T-helper 1 cell treated with Interleukin-12 subunit alpha and Interleukin-12 subunit beta and Interleukin-4 antibody, amounts not matched to agents 30 μg/mL and 1 μg/mL, for 36 hours (primary cell): ENCODE results near the gene ECSCR.
A peak's percentile ranks its signal among the peaks of the same experiment; 100 is the strongest.
"Not testable (repeated sequence)": the region's sequence is repeated elsewhere in the genome, so short reads cannot be mapped to it uniquely, and the experiment has no call there.

Source experiments
- H3K27ac Mint-ChIP-seq: one replicate; pipeline ENCODE4 v1.8.0; 2021; ENCODE audit warnings: mild to moderate bottlenecking, mixed read lengths
- H3K27me3 Mint-ChIP-seq: one replicate; pipeline ENCODE4 v1.8.0; 2021; ENCODE audit warnings: low read depth, mixed read lengths
- H3K36me3 Mint-ChIP-seq: one replicate; pipeline ENCODE4 v1.8.0; 2021; ENCODE audit warnings: low read depth, mixed read lengths
- H3K4me1 Mint-ChIP-seq: one replicate; pipeline ENCODE4 v1.8.0; 2021; ENCODE audit warnings: low read depth, mixed read lengths
- H3K4me3 Mint-ChIP-seq: one replicate; pipeline ENCODE4 v1.8.0; 2021; ENCODE audit warnings: mild to moderate bottlenecking, moderate library complexity, mixed read lengths
- H3K9me3 Mint-ChIP-seq: one replicate; pipeline ENCODE4 v1.8.0; 2021; ENCODE audit warnings: mixed read lengths

Gene ECSCR

DNA sequence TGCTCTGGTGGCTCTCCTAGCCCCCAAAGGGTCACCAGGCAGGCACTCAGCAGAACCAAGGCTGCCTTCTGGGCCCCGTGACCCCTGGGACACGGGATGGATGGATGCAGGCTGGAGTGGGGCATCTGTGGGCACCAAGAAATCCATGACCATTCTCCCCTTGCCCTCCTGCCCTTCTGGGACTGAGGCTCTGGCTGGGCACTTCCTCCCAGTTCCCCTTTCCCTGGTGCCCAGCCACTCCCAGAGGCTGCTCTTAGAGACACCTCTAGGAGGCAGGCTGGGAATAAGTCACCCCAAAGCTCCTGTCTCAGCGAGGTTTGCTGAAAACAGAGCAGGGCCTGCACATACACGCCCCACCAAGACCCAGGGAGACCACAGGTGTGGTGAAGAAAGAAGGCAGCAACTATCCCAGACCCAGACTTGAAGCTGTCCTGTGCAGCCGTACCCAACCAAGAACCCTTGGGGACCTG, 19.1 kb upstream of the ECSCR start:
- Mint-ChIP-seq H3K9me3 (no peaks in the 10 kb centered on the region), H3K4me1 (peaks cover 47% of the 10 kb centered on the region), H3K36me3 (peaks cover 37% of the 10 kb centered on the region), H3K27me3 (no peaks in the 10 kb centered on the region), H3K27ac (peak overlapping the region; percentile 94), H3K4me3 (peak overlapping the region; percentile 90)

- Mint-ChIP-seq H3K27ac (peak overlapping the region; percentile 94), H3K27me3 (no peaks in the 10 kb centered on the region), H3K9me3 (no peaks in the 10 kb centered on the region), H3K4me1 (peaks cover 48% of the 10 kb centered on the region), H3K36me3 (peaks cover 39% of the 10 kb centered on the region), H3K4me3 (peak overlapping the region; percentile 90)
Observed at GRCh38 chr5:139481122-139481533, 18.6 kb upstream of the ECSCR start.

- Mint-ChIP-seq H3K36me3 (peaks cover 51% of the 10 kb centered on the region), H3K4me1 (peaks cover 59% of the 10 kb centered on the region)
- H3K4me3 Mint-ChIP-seq, H3K9me3 Mint-ChIP-seq, H3K27me3 Mint-ChIP-seq, H3K27ac Mint-ChIP-seq: not testable (repeated sequence)
Observed at GRCh38 chr5:139479729-139480128, 17.2 kb upstream of the ECSCR start.

DNA sequence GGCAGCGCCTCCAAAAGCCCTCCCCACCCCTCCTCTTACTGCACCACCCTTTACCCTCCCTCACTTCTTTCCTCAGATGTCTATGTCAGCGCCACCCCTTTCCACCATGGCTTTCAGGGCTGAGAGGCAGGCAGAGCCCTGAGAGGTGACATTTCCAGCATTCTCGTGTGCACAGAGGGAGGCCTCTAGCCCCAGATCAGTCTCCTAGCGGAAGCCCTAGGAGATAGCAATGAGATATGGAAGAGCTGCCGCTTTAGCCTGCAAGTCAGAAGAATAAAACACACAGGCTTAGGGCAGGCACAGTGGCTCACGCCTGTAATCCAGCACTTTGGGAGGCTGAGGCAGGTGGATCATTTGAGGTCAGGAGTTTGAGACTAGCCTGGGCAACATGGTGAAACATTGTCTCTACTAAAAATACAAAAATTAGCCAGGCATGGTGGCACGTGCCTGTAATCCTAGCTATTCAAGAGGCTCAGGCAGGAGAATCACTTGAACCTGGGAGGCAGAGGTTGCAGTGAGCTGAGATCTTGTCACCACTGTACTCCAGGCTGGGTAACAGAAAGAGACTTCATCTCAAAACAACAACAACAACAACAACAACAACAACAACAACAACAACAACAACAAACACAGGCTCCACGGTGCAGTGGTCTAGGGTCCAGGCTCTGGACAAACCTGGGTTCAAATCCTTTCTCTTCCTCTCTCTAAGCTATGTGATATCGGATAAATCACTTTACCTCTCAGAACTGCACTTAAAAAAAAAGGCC, 16.3 kb upstream of the ECSCR start:
- not testable (repeated sequence) for H3K9me3 Mint-ChIP-seq, H3K27me3 Mint-ChIP-seq
- peaks cover 63% of the 10 kb centered on the region for H3K4me1 Mint-ChIP-seq
- peak overlapping the region; percentile 70 for H3K4me3 Mint-ChIP-seq
- peak overlapping the region; percentile 57 for H3K27ac Mint-ChIP-seq
- peaks cover 53% of the 10 kb centered on the region for H3K36me3 Mint-ChIP-seq

GRCh38 chr5:139475865-139476617, 13.5 kb upstream of the ECSCR start:
- Mint-ChIP-seq H3K27ac (peak overlapping the region; percentile 73), H3K27me3 (no peaks in the 10 kb centered on the region), H3K4me3 (peak overlapping the region; percentile 47), H3K36me3 (peaks cover 48% of the 10 kb centered on the region), H3K9me3 (no peaks in the 10 kb centered on the region), H3K4me1 (peaks cover 76% of the 10 kb centered on the region)

DNA sequence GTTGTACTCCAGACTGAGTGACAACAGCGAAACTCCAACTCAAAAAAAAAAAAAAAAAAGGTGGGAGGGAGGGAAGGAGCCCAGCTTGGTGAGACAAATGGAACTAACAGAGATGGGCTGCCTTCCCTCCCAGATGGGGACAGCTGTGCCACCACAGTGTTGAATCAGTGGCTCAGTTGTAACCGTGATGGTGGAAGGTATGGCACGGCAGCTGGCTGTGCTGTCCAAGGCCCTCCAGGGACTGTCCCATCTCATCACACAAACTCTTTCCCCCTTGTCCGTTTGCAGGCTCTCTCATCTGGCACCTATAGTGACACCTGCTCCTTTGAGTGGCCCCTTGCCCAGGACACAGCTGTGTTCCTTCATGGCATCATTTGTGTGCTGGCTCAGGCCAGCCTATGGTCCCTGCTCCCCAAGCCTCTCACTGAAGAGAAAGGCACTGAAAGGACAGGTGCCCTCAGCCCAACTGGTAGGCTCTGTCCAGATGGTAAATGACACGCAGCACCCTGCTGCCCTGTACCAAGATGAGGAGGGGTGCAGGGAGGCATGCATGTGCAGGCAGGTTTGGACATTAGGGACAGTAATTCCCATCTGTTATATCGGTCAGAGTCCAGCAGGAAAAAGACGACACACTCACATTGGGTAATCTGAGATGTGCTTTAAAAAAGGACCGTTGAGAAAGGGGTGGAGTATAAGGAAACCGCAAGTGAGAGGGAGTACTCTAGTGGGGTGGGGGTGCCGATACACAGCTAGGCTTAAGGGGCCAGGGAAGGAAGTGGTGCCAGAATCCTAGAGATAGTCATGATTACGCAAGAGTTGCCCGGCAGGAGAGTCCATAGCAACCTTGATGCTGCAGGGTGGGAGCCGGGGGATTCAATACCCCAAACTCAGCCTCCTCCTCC, 12.6 kb upstream of the ECSCR start:
- peaks cover 41% of the 10 kb centered on the region for H3K36me3 Mint-ChIP-seq
- H3K4me3 Mint-ChIP-seq: peak overlapping the region; percentile 47
- H3K27ac Mint-ChIP-seq: peak overlapping the region; percentile 73
- H3K27me3 Mint-ChIP-seq: no peaks in the 10 kb centered on the region
- H3K9me3 Mint-ChIP-seq: no peaks in the 10 kb centered on the region
- peaks cover 77% of the 10 kb centered on the region for H3K4me1 Mint-ChIP-seq

DNA sequence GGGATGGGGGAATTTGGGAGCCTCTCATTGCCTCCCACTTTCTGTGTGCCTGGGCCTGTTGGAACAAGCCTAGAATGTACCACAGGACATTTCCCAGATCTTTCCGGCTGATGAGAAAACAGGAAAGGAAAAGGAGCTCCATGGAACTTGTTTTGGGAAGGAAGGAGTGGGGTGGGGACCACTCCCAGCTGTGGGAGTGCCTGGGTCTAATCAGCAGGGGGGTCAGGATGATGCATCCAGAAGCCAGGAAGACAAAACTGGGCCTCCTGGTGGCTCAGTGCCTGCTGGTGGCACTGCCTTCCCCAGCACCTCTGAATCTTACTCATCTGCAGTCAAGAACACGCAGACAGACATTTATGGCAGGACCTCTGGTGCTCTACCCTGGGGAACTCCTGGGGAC, 11.0 kb upstream of the ECSCR start:
- H3K36me3 Mint-ChIP-seq: peaks cover 36% of the 10 kb centered on the region
- peak overlapping the region; percentile 81 for H3K27ac Mint-ChIP-seq
- no peaks in the 10 kb centered on the region for H3K27me3 Mint-ChIP-seq
- H3K9me3 Mint-ChIP-seq: no peaks in the 10 kb centered on the region
- H3K4me3 Mint-ChIP-seq: no peak overlapping the region
- peaks cover 82% of the 10 kb centered on the region for H3K4me1 Mint-ChIP-seq

GRCh38 chr5:139473105-139473504, 10.6 kb upstream of the ECSCR start:
- Mint-ChIP-seq H3K4me3 (no peak overlapping the region), H3K9me3 (no peaks in the 10 kb centered on the region), H3K36me3 (peaks cover 32% of the 10 kb centered on the region), H3K27me3 (no peaks in the 10 kb centered on the region), H3K27ac (no peak overlapping the region), H3K4me1 (peaks cover 83% of the 10 kb centered on the region)

GRCh38 chr5:139472386-139473030, 10.0 kb upstream of the ECSCR start:
- Mint-ChIP-seq H3K4me3 (peak overlapping the region; percentile 71), H3K4me1 (peaks cover 78% of the 10 kb centered on the region), H3K9me3 (no peaks in the 10 kb centered on the region), H3K27ac (peak overlapping the region; percentile 85), H3K36me3 (peaks cover 26% of the 10 kb centered on the region), H3K27me3 (no peaks in the 10 kb centered on the region)

DNA sequence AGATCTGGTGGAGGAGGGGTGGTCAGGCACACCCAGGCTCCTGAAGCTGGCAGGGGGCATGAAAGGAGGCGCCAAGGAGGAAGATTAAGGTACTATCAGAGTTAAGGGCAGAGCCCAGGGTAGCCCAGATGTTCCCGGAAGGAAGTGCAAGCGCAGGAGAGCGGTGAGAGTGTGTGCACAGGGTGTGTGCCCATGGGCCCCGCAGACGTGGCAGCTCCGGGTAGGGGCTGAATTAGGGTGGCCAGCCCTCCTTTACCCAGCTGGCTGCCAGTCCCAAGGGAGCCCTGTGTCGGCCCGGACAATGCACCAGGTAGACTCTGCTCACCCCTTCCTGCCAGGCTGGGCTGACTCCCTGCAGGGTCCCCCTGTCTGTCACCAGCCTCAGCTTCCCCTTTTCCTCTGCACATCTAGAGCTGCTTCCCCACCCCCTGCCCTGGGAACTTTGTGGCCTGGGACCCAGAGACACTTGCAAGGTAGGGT, 8.3 kb upstream of the ECSCR start, which contains the start of gene SMIM33:
Gene SMIM33, plus strand, starts transcription at position 184 of the 480 bp plus-strand sequence. Its CDS starts 118 bp downstream, at position 302.
- Mint-ChIP-seq H3K4me3 (peak within 1 kb of the TSS; percentile 76), H3K9me3 (no peaks in the 10 kb centered on the region), H3K27ac (peak within 1 kb of the TSS; percentile 90), H3K4me1 (peaks cover 65% of the 10 kb centered on the region), H3K27me3 (no peaks in the 10 kb centered on the region), H3K36me3 (peaks cover 18% of the 10 kb centered on the region)

DNA sequence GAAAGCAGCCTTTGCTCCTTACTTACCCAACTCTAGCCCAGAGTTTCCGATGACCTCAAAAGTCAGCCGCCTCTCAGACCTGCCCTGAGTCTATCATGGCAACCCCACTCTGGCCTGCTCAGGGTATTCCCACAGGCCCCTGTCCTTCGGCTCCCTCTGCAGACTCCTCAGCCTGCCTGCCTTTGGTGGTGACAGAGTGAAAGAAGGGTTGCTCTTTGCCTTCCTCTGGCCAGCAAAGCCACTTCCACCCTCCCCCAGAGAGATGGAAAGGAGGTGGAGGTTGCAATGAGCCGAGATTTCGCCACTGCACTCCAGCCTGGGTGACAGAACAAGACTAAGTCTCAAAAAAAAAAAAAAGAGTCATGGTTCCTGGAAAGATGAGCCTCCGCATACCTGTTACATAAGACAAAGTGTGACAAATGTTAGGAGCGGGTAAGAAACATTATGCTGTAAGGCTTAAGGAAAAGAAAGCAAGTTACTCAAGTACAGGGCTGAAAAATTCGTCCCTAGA, 5.9 kb upstream of the ECSCR start:
- peak overlapping the region; percentile 80 for H3K27ac Mint-ChIP-seq
- H3K4me1 Mint-ChIP-seq: peaks cover 48% of the 10 kb centered on the region
- H3K4me3 Mint-ChIP-seq: peak overlapping the region; percentile 69
- peaks cover 4% of the 10 kb centered on the region for H3K36me3 Mint-ChIP-seq
- no peaks in the 10 kb centered on the region for H3K9me3 Mint-ChIP-seq
- H3K27me3 Mint-ChIP-seq: no peaks in the 10 kb centered on the region

DNA sequence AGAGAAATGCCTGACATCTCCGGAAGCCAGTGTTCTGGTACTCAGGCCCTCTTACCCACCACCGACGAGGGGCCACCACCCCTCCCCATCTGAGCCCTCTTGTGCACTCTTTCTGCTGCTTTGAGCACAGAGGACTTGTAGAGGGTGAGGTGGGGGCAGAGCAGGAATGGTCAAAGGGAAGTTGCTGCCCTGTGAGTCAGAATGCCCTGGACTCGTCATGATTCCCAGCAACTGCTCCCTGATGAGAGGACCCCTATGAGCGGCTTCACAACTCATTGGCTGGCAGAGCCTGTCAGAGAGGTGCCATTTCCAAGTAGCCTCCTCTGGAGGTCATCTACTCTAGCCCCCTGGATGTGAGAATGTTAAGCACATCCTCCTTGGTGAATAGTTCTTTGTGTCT, 845 bp downstream of the ECSCR start:
- Mint-ChIP-seq H3K4me3 (no peak overlapping the region), H3K4me1 (peaks cover 42% of the 10 kb centered on the region), H3K27me3 (no peaks in the 10 kb centered on the region), H3K9me3 (no peaks in the 10 kb centered on the region), H3K36me3 (no peaks in the 10 kb centered on the region), H3K27ac (no peak overlapping the region)

DNA sequence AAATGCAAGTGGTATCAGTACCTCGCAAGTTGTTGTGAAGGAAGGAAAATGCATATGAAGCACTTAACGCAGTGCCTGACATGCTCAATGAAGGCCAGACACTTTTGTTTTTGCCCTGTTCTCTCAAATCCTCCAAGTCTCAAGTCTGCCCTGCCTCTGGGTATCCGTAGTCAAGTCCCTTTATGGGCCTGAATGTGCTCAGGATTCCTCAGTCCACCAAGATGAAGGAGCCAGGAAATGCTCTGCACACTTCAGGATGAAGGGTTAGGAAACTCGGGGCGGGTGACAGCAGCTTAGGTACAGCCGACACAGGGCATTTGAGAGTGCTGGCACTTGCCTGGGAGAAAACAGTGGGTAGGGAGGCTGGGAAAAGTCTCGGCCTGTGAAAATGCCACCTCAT, 1.4 kb downstream of the ECSCR start:
- Mint-ChIP-seq H3K9me3 (no peaks in the 10 kb centered on the region), H3K4me3 (no peak overlapping the region), H3K4me1 (peaks cover 47% of the 10 kb centered on the region), H3K36me3 (no peaks in the 10 kb centered on the region), H3K27ac (no peak overlapping the region), H3K27me3 (no peaks in the 10 kb centered on the region)
